Thyroid gland (tissue), 4 donors: ENCODE results near the gene RCAN2. TPM values are rescaled to one million over a fixed set of nuclear protein-coding genes. Genes with fewer than 3 reads are reported as not detected.

Experiments used
- DNase-seq, 2 donors: peaks; one replicate each; pipeline ENCODE4 v3.0.0-alpha.2; 2019
- H3K27ac ChIP-seq, 3 donors: fragments of 200-600 bp; sonication (generic); 1 replicate in 2 of 3; 2 replicates in 1 of 3; pipeline ENCODE4 v1.5.1; 2016 to 2019; ENCODE audit warnings: mild to moderate bottlenecking in 1 of 3, moderate library complexity in 1 of 3
- H3K27me3 ChIP-seq: fragments of 200-600 bp; sonication (generic); one replicate; pipeline ENCODE4 v1.5.1; 2019
- H3K36me3 ChIP-seq, 2 donors: fragments of 200-600 bp; sonication (generic); one replicate each; pipeline ENCODE4 v1.5.1; 2016 to 2019
- H3K4me1 ChIP-seq, 2 donors: fragments of 200-600 bp; sonication (generic); one replicate each; pipeline ENCODE4 v1.5.1; 2017 to 2019
- H3K4me3 ChIP-seq, 3 donors: fragments of 200-600 bp; sonication (generic); replicated peaks in 1 of 3; 1 replicate in 2 of 3; 2 replicates in 1 of 3; pipeline ENCODE4 v1.5.1; 2016; ENCODE audit warnings: mild to moderate bottlenecking in 1 of 3
- H3K9me3 ChIP-seq: fragments of 200-600 bp; sonication (generic); one replicate; pipeline ENCODE4 v1.5.1; 2017
- CTCF ChIP-seq, 6 experiments: fragments of 200-600 bp in 3 of 6; fragments of 450-650 bp in 3 of 6; sonication (generic) in 3 of 6; IDR thresholded peaks; one replicate each; pipeline ENCODE4 v1.5.1; 2016 to 2019; ENCODE audit warnings: antibody characterized with exemption in 6 of 6, mild to moderate bottlenecking in 2 of 6, inconsistent platforms in 1 of 6, moderate library complexity in 1 of 6
- POLR2A ChIP-seq, 2 donors: fragments of 450-650 bp; IDR thresholded peaks; one replicate each; pipeline ENCODE4 v1.6.1; 2017; ENCODE audit warnings: antibody characterized with exemption in 2 of 2, mild to moderate bottlenecking in 2 of 2, moderate library complexity in 1 of 2
- WGBS, 2 donors: methylation state at CpG; one replicate each; pipeline ENCODE4 v1.1.5; 2017; 5-methylcytosine and 5-hydroxymethylcytosine counted together
- intact Hi-C: fragments of 100-400 bp; cut with DNase I; formaldehyde crosslinking; loops from one replicate; pipeline ENCODE4 v1.15.1; 2023
- total RNA-seq, 4 donors: library from RNA; depleted of rRNA; stranded (reverse); fragments of >200 nt; gene quantifications; one replicate each; pipeline ENCODE4 v1.2.3, GENCODE V29; 2016

The RCAN2 gene
- total RNA-seq, 4 donors from 2014 or later = 14.0 to 33.2 (median 23.3) TPM

GRCh38 chr6:46484081-46484820, 7.0 kb downstream of the RCAN2 start:
- TF ChIP-seq POLR2A (IDR thresholded peaks at IDR 0.05) = no peak
- no peak for TF ChIP-seq CTCF (IDR thresholded peaks at IDR 0.05)
- Histone ChIP-seq H3K9me3 (no peaks in the 10 kb centered on the region), H3K27ac (no peak overlapping the region), H3K4me1 (no peaks in the 10 kb centered on the region), H3K36me3 (no peaks in the 10 kb centered on the region), H3K27me3 (no peaks in the 10 kb centered on the region), H3K4me3 (no peak overlapping the region)
- no peak for DNase-seq
- WGBS, 2 donors = 89% methylated on average over 6 of the region's 6 CpGs
- intact Hi-C loops = loop anchor here (10.0 kb wide), 1 partner anchor 59 kb away; no protein-coding TSS in a partner anchor

- TF ChIP-seq POLR2A (IDR thresholded peaks at IDR 0.05) (no peak), CTCF (IDR thresholded peaks at IDR 0.05) (no peak)
- H3K9me3 ChIP-seq = no peaks in the 10 kb centered on the region
- no peaks in the 10 kb centered on the region for H3K27me3 ChIP-seq
- H3K36me3 ChIP-seq = no peaks in the 10 kb centered on the region
- H3K27ac ChIP-seq = no peak overlapping the region
- H3K4me1 ChIP-seq = no peaks in the 10 kb centered on the region
- DNase-seq = no peak
- H3K4me3 ChIP-seq = no peak overlapping the region
- intact Hi-C loops = no loop called here
These were observed 14.9 kb downstream of the RCAN2 start for GRCh38 chr6:46476301-46476700.

- no peaks in the 10 kb centered on the region for H3K27me3 ChIP-seq
- H3K9me3 ChIP-seq = no peaks in the 10 kb centered on the region
- H3K27ac ChIP-seq = no peak overlapping the region
- H3K36me3 ChIP-seq = no peaks in the 10 kb centered on the region
- H3K4me3 ChIP-seq = no peak overlapping the region
- no peaks in the 10 kb centered on the region for H3K4me1 ChIP-seq
- intact Hi-C loops = no loop called here
- no peak for DNase-seq
- TF ChIP-seq POLR2A (IDR thresholded peaks at IDR 0.05) (no peak), CTCF (IDR thresholded peaks at IDR 0.05) (no peak)
These were observed 17.4 kb downstream of the RCAN2 start for GRCh38 chr6:46473881-46474280.

GRCh38 chr6:46472243-46472642, 19.0 kb downstream of the RCAN2 start:
- TF ChIP-seq CTCF (IDR thresholded peaks at IDR 0.05) (no peak), POLR2A (IDR thresholded peaks at IDR 0.05) (no peak)

GRCh38 chr6:46469021-46469420, 22.2 kb downstream of the RCAN2 start:
- H3K4me1 ChIP-seq = no peaks in the 10 kb centered on the region
- no peak for DNase-seq
- H3K4me3 ChIP-seq = no peak overlapping the region
- no peaks in the 10 kb centered on the region for H3K9me3 ChIP-seq
- H3K27me3 ChIP-seq = no peaks in the 10 kb centered on the region
- intact Hi-C loops = no loop called here
- TF ChIP-seq POLR2A (IDR thresholded peaks at IDR 0.05) (no peak), CTCF (IDR thresholded peaks at IDR 0.05) (no peak)
- WGBS, 2 donors = 78% methylated on average over 2 of the region's 2 CpGs
- no peak overlapping the region for H3K27ac ChIP-seq
- H3K36me3 ChIP-seq = no peaks in the 10 kb centered on the region

More at GRCh38 chr6:46472243-46472642, 19.0 kb downstream of the RCAN2 start:
- no peaks in the 10 kb centered on the region for H3K4me1 ChIP-seq
- no peak for DNase-seq
- H3K36me3 ChIP-seq = no peaks in the 10 kb centered on the region
- H3K27ac ChIP-seq = no peak overlapping the region
- intact Hi-C loops = no loop called here
- H3K27me3 ChIP-seq = no peaks in the 10 kb centered on the region
- no peaks in the 10 kb centered on the region for H3K9me3 ChIP-seq
- WGBS, 2 donors = 88 to 91% methylated on average over 3 of the region's 3 CpGs
- H3K4me3 ChIP-seq = no peak overlapping the region
